ENCODE data around the gene HRH3.

DNA sequence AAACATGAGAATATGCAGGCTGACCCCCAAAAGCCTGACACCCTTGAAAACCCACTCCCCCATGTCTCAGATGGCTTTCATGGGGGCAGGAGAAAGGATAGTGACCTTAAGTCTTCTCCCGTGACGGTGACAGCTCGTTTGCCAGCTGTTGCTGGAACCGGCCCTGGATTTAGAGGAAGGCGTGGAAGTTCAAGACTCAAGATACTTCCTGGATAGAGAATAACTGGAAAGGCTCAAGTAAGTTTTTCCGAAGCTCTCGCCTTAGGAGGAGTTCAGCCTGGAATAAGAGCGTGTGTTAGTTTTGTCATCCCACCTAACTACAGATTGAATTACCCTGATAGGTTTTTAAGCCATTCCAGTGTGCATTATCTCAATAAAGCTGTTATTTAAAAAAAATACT lies 48.8 kb downstream of the HRH3 start:
- no peak for TF ChIP-seq CTCF (IDR thresholded peaks at IDR 0.05; ENCODE audit: borderline replicate concordance, extremely low read depth, low read length, poor library complexity, severe bottlenecking)
- no peak for TF ChIP-seq EZH2 (IDR thresholded peaks at IDR 0.05; ENCODE audit: borderline replicate concordance, low read depth, low read length, severe bottlenecking)
